ENCODE measurements around the gene MLLT1. TPM values are rescaled to one million over a fixed set of nuclear protein-coding genes. Genes with fewer than 3 reads are reported as not detected.

MLLT1 gene
- total RNA-seq, 1 donor from 2014 or later: 23.1 TPM

DNA sequence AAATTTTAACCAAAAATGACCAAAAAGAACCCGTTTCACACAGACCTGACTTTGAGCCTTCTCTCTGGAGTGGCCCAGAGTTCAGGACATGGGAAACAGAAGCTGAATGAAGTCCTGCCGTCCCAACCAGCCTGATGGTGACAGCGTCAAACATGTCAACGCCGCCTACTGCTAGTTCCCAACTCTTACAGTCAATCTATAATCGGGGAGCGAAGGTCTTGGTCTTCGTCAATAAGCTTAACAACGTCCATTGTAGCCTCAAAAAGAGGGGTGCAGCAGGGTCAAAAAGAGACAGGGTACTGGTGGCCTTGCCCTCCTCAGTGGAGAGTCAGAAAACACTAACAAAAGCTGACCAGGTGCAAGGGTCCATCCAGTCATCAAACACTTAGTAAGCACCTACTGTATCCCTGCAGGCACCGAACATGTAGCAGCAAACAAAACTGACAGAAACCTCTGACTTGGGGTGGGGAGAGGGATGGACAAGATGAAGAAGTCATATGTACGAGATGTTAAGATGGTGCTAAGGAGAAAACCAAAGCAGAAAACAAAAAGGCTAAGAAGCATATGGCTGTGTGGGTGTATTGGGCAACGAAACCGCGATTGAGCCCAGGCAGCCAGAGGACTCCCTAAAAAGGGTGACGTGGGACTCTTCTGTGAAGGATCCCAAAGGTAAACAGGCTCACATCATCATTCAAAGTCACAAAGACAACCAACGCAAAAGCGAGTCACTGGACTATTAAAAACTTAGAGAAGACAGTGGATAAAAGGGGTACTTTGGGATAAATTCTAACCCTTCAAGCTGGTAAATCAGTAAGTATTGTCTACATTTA is 12.0 kb downstream of the MLLT1 start:
- no peaks in the 10 kb centered on the region for H3K27me3 ChIP-seq (ENCODE audit: control insufficient read depth, insufficient read depth, low read length)
- H3K36me3 ChIP-seq (ENCODE audit: control insufficient read depth, insufficient read depth, low read length): peaks cover 1% of the 10 kb centered on the region
- H3K4me3 ChIP-seq (ENCODE audit: low read depth, low read length): no peak overlapping the region
- DNase-seq (ENCODE audit: low read depth): no peak
- TF ChIP-seq, protein P1, sequence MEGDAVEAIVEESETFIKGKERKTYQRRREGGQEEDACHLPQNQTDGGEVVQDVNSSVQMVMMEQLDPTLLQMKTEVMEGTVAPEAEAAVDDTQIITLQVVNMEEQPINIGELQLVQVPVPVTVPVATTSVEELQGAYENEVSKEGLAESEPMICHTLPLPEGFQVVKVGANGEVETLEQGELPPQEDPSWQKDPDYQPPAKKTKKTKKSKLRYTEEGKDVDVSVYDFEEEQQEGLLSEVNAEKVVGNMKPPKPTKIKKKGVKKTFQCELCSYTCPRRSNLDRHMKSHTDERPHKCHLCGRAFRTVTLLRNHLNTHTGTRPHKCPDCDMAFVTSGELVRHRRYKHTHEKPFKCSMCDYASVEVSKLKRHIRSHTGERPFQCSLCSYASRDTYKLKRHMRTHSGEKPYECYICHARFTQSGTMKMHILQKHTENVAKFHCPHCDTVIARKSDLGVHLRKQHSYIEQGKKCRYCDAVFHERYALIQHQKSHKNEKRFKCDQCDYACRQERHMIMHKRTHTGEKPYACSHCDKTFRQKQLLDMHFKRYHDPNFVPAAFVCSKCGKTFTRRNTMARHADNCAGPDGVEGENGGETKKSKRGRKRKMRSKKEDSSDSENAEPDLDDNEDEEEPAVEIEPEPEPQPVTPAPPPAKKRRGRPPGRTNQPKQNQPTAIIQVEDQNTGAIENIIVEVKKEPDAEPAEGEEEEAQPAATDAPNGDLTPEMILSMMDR (IDR thresholded peaks at IDR 0.05; ENCODE audit: insufficient read depth, low read length, poor library complexity, severe bottlenecking): no peak

DNA sequence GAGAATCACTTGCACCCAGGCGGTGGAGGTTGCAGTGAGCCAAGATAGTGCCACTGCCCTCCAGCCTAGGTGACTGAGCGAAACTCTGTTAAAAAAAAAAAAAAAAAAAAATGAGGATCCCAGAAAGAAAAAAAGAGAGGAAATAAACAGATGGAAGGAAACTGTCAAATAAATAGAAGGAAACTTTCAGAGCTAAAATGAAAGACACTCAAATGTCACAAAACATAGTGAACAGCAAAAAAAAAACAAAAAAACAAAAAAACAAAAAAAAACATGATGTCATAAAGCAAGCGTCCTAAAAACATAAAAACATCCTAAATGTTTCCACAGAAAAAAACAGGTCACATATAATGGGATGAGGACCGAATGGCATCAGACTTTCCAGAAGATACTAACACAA is 15.0 kb downstream of the MLLT1 start:
- no peak for DNase-seq (ENCODE audit: low read depth)
- Histone ChIP-seq H3K36me3 (ENCODE audit: control insufficient read depth, insufficient read depth, low read length) (peaks cover 5% of the 10 kb centered on the region), H3K27me3 (ENCODE audit: control insufficient read depth, insufficient read depth, low read length) (no peaks in the 10 kb centered on the region), H3K4me3 (ENCODE audit: low read depth, low read length) (no peak overlapping the region)
- TF ChIP-seq, protein P1 (IDR thresholded peaks at IDR 0.05; ENCODE audit: insufficient read depth, low read length, poor library complexity, severe bottlenecking): no peak

DNA sequence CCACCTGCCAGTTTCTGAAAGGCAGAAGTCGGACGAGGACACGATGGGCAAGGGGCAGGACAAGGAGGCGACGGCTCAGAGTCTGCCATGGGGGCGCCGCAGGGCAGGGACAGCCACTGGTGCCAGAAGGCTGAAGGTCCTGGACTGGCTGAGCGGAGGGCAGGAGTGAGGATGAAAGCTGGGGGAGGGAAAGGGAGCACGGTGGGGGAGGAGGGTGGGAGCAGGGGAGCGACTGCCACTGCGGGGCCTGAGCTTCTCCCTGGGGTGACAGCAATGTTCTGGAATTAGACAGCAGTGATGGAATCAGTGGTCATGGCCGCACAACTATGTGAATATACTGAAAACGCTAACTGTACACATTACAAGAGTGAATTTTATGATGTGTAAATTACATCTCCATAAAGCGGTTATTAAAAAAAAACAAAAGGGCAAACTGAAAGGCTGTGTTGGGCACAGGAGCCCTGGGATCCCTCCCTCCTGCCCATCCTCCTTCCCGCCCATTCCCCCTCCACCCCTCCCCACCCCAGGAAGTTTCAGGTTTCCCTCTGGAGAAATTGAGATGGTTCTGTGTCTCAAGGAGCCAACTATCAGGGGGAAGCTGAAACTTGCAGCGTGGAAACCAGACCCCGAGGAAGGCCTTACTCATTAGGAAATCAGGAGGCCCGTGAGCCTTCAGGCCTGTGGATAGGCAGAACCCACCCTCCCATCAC is 15.9 kb downstream of the MLLT1 start:
- peaks cover 5% of the 10 kb centered on the region for H3K36me3 ChIP-seq (ENCODE audit: control insufficient read depth, insufficient read depth, low read length)
- H3K4me3 ChIP-seq (ENCODE audit: low read depth, low read length): no peak overlapping the region
- TF ChIP-seq, protein P1 (IDR thresholded peaks at IDR 0.05; ENCODE audit: insufficient read depth, low read length, poor library complexity, severe bottlenecking): no peak
- H3K27me3 ChIP-seq (ENCODE audit: control insufficient read depth, insufficient read depth, low read length): no peaks in the 10 kb centered on the region
- no peak for DNase-seq (ENCODE audit: low read depth)

DNA sequence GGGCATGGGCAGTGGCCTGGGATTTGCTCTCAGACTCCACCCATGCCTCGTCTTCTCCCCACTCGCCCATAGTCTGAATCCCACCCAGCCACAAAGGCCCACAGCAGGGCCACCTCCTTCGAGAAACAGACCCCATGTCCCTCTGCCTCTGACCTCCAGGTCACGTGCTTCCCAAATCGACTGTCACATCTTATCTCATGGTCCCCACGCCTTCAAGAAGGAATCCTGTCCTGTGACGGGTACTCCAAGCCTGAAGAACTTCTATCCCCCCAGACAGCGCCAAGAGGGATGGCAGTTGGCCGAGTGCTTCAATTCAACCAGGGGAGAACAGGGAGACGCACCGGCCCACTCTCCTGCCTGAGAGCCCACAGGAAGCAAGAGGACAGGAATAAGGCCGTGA is 16.5 kb downstream of the MLLT1 start:
- H3K36me3 ChIP-seq (ENCODE audit: control insufficient read depth, insufficient read depth, low read length): peaks cover 5% of the 10 kb centered on the region
- TF ChIP-seq, protein P1 (IDR thresholded peaks at IDR 0.05; ENCODE audit: insufficient read depth, low read length, poor library complexity, severe bottlenecking): no peak
- no peak for DNase-seq (ENCODE audit: low read depth)
- H3K4me3 ChIP-seq (ENCODE audit: low read depth, low read length): no peak overlapping the region
- H3K27me3 ChIP-seq (ENCODE audit: control insufficient read depth, insufficient read depth, low read length): no peaks in the 10 kb centered on the region

DNA sequence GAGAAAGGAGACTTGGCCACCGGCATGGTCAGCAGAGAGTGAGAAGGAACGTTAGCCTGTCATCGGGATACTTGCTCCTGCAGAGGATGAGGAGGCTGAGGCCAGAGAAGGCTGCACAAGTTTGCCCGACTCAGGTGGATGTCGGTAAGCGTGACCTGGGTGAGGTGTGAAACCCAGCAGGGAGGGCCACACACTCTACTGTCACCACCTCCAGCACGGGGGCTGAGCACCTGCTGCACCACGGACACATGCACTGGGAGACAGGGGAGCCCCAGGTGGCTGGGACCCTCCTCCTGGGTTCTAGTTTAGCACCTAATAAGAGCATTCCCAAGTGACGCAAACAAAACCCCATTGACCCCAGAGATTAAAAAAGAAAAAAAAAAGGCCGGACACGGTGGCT is 17.3 kb downstream of the MLLT1 start:
- Histone ChIP-seq H3K4me3 (ENCODE audit: low read depth, low read length) (no peak overlapping the region), H3K36me3 (ENCODE audit: control insufficient read depth, insufficient read depth, low read length) (peaks cover 5% of the 10 kb centered on the region), H3K27me3 (ENCODE audit: control insufficient read depth, insufficient read depth, low read length) (no peaks in the 10 kb centered on the region)
- TF ChIP-seq, protein P1 (IDR thresholded peaks at IDR 0.05; ENCODE audit: insufficient read depth, low read length, poor library complexity, severe bottlenecking): no peak
- no peak for DNase-seq (ENCODE audit: low read depth)
